Measurements from ENCODE around the gene SMTNL1. TPM values are rescaled to one million over a fixed set of nuclear protein-coding genes. Genes with fewer than 3 reads are reported as not detected.
A peak's percentile ranks its signal among the peaks of the same experiment; 100 is the strongest.
"Not testable (repeated sequence)": the region's sequence is repeated elsewhere in the genome, so short reads cannot be mapped to it uniquely, and the experiment has no call there.

The SMTNL1 gene
- total RNA-seq, 6 experiments from 2014 or later: not detected

GRCh38 chr11:57527056-57527631 lies 10.3 kb upstream of the SMTNL1 start:
- H3K27me3 ChIP-seq: no peaks in the 10 kb centered on the region
- intact Hi-C loops (cut with DNase I): loop anchor here (5.0 to 10.0 kb wide), 3 partner anchors 35 to 185 kb away; no protein-coding TSS in a partner anchor
- 13% methylated on average over 7 of the region's 7 CpGs for WGBS (ENCODE audit: insufficient coverage, low coverage, low lambda C conversion rate, missing lambda C conversion rate)
- peaks cover 0 to 8% (median 0%) of the 10 kb centered on the region in 4 donors for H3K36me3 ChIP-seq
- ATAC-seq (peak; percentile 41 to 53 (median 47)), DNase-seq (peak; percentile 65 to 77 (median 69))
- TF ChIP-seq, protein P1, sequence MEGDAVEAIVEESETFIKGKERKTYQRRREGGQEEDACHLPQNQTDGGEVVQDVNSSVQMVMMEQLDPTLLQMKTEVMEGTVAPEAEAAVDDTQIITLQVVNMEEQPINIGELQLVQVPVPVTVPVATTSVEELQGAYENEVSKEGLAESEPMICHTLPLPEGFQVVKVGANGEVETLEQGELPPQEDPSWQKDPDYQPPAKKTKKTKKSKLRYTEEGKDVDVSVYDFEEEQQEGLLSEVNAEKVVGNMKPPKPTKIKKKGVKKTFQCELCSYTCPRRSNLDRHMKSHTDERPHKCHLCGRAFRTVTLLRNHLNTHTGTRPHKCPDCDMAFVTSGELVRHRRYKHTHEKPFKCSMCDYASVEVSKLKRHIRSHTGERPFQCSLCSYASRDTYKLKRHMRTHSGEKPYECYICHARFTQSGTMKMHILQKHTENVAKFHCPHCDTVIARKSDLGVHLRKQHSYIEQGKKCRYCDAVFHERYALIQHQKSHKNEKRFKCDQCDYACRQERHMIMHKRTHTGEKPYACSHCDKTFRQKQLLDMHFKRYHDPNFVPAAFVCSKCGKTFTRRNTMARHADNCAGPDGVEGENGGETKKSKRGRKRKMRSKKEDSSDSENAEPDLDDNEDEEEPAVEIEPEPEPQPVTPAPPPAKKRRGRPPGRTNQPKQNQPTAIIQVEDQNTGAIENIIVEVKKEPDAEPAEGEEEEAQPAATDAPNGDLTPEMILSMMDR (IDR thresholded peaks at IDR 0.05): peak; percentile 96
- no peak for TF ChIP-seq POLR2A (IDR thresholded peaks at IDR 0.05)
- peaks cover 0 to 21% (median 0%) of the 10 kb centered on the region in 4 donors for H3K4me1 ChIP-seq
- no peak overlapping the region for H3K27ac ChIP-seq
- H3K9me3 ChIP-seq: no peaks in the 10 kb centered on the region
- no peak overlapping the region for H3K4me3 ChIP-seq

GRCh38 chr11:57529012-57529411 lies 8.4 kb upstream of the SMTNL1 start:
- no peak for ATAC-seq
- intact Hi-C loops (cut with DNase I): loop anchor here (5.0 to 10.0 kb wide), 3 partner anchors 37 to 187 kb away; no protein-coding TSS in a partner anchor
- TF ChIP-seq POLR2A (IDR thresholded peaks at IDR 0.05): no peak
- TF ChIP-seq, protein P1 (IDR thresholded peaks at IDR 0.05): no peak
- Histone ChIP-seq H3K4me3 (no peak overlapping the region), H3K4me1 (peaks cover 0 to 21% (median 0%) of the 10 kb centered on the region in 4 donors), H3K9me3 (no peaks in the 10 kb centered on the region), H3K27ac (no peak overlapping the region), H3K27me3 (no peaks in the 10 kb centered on the region), H3K36me3 (peaks cover 0 to 8% (median 0%) of the 10 kb centered on the region in 4 donors)
- DNase-seq: no peak

DNA sequence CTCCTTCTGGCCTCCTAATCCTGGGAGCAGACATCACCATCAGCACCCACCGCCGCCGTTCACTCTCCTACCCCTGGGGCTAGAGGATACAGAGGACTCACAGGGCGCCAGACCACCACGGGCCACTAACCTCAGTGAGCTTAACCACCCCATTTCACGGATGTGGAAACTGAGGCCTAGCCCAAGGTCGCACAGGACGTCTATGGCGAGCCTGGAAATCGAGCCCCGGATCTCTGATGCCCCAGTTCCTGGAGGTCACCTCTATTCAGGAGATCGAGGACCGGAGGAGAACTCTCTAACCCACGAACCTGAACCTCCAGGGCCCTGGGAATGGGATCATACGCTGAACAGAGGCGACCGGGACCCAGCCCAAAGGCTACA lies 7.2 kb upstream of the SMTNL1 start:
- peak overlapping the region; percentile 80 to 87 (median 83) for H3K4me3 ChIP-seq
- TF ChIP-seq, protein P1 (IDR thresholded peaks at IDR 0.05): no peak
- no peak for TF ChIP-seq POLR2A (IDR thresholded peaks at IDR 0.05)
- WGBS (ENCODE audit: insufficient coverage, low coverage, low lambda C conversion rate, missing lambda C conversion rate): 4% methylated on average over 5 of the region's 17 CpGs
- ATAC-seq (peak in 2 of 4 donors; percentile 3 to 4), DNase-seq (peak in 2 of 3 donors; percentile 29 to 51)
- H3K4me1 ChIP-seq: peaks cover 0 to 21% (median 0%) of the 10 kb centered on the region in 4 donors
- intact Hi-C loops (cut with DNase I): no loop called here
- H3K27ac ChIP-seq: peak overlapping the region in 2 of 3 donors; percentile 47 to 54
- H3K27me3 ChIP-seq: no peaks in the 10 kb centered on the region
- peaks cover 0 to 8% (median 0%) of the 10 kb centered on the region in 4 donors for H3K36me3 ChIP-seq
- H3K9me3 ChIP-seq: no peaks in the 10 kb centered on the region

DNA sequence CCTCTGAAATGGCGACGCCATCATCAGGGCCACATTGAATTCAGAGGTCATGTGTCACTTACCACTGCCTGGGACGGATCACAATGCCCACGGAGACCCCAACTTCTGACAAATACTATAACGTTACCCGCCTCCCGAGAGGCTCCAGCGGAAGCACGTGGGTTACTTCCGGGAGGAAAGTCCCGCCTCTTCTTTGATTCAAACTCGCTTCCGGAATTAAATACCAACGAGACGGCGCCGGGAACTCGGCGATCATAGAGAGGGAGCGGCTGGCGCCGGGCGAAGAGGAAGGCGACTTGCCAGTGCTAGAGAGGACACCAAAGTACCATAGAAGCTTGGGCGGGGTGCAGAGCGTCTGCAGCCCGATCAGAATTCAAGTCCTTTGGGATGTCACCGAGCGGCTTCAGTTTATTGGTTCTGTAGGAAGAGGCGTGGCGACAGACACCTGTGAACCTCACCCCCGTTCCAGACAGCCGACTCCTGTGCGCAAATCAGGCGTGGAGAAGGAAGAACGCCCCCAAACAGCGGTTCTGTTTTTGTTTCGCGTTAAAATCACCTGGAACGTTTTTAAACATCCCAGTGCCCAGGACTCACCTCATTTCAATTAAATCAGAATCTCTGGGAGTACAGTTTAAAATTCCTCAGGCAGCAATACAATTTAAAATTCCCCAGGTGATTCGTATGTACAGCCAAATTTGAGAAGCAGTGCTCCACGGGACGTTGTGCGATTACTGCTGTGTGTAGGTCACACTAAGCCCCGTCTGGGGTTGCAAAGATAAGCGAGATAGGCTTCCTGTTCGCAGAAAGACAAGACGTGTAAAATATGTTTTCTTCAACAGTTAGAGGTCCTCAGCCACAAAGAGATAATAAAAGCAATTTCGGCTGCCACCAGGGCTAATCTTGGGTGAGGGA lies 6.5 kb upstream of the SMTNL1 start, which contains the start of gene TIMM10:
Gene TIMM10, minus strand, starts transcription at position 159 of the 912 bp plus-strand sequence. CDS start 565 bp downstream, outside the sequence.
- peak; percentile 94 to 98 (median 97) for ATAC-seq
- TF ChIP-seq POLR2A (IDR thresholded peaks at IDR 0.05): peak; percentile 78
- TF ChIP-seq, protein P1 (IDR thresholded peaks at IDR 0.05): no peak
- Histone ChIP-seq H3K27ac (peak within 1 kb of the TSS; percentile 47 to 83 (median 55)), H3K4me1 (peaks cover 0 to 21% (median 0%) of the 10 kb centered on the region in 4 donors), H3K36me3 (peaks cover 0 to 8% (median 0%) of the 10 kb centered on the region in 4 donors), H3K27me3 (no peaks in the 10 kb centered on the region), H3K9me3 (no peaks in the 10 kb centered on the region), H3K4me3 (peak within 1 kb of the TSS; percentile 80 to 87 (median 83))
- under 1% methylated on average over 46 of the region's 49 CpGs for WGBS (ENCODE audit: insufficient coverage, low coverage, low lambda C conversion rate, missing lambda C conversion rate)
- peak; percentile 96 to 98 (median 98) for DNase-seq
- intact Hi-C loops (cut with DNase I): no loop called here

DNA sequence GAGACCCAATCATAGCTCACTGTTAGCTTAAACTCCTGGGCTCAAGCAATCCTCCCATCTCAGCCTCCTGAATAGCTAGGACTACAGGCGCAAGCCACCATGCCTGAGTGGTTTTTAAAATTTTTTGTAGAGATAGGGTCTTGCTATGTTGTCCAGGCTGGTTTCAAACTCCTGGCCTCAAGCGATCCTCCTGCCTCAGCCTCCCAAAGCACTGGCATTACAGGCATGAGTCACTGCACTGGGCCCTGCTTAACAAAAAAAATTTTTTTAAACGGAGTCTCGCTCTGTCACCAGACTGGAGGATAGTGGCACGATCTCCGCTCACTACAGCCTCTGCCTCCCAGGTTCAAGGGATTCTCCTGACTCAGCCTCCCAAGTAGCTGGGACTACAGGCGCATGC lies 2.9 kb upstream of the SMTNL1 start:
- DNase-seq; ATAC-seq; H3K27ac ChIP-seq; H3K4me3 ChIP-seq; H3K36me3 ChIP-seq; H3K27me3 ChIP-seq; H3K9me3 ChIP-seq; intact Hi-C loops (cut with DNase I): not testable (repeated sequence)
- H3K4me1 ChIP-seq: peaks cover 0 to 18% (median 0%) of the 10 kb centered on the region in 4 donors
- 89% methylated on average over 7 of the region's 7 CpGs for WGBS (ENCODE audit: insufficient coverage, low coverage, low lambda C conversion rate, missing lambda C conversion rate)

Measured in right lobe of liver (tissue), 6 donors.